ENCODE data around the gene TRAPPC1. TPM values are rescaled to one million over a fixed set of nuclear protein-coding genes. Genes with fewer than 3 reads are reported as not detected.
"Not testable (repeated sequence)": the region's sequence is repeated elsewhere in the genome, so short reads cannot be mapped to it uniquely, and the experiment has no call there.

TRAPPC1 gene, protein sequence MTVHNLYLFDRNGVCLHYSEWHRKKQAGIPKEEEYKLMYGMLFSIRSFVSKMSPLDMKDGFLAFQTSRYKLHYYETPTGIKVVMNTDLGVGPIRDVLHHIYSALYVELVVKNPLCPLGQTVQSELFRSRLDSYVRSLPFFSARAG
- polyA plus RNA-seq (2013, experiment 1 of 2; ENCODE audit: insufficient read length), result 235 TPM
- 236 TPM for polyA plus RNA-seq (2013, experiment 2 of 2; ENCODE audit: insufficient read length)

GRCh38 chr17:7931709-7932482 is at the start of gene TRAPPC1, which contains the start of gene CNTROB:
TRAPPC1 (minus strand) TSS chr17:7931946; CDS start chr17:7931829, 117 bp downstream.
CNTROB (plus strand) TSS chr17:7932206; CDS start chr17:7933080, 874 bp downstream.
- DNase-seq, result peak; percentile 99

DNA sequence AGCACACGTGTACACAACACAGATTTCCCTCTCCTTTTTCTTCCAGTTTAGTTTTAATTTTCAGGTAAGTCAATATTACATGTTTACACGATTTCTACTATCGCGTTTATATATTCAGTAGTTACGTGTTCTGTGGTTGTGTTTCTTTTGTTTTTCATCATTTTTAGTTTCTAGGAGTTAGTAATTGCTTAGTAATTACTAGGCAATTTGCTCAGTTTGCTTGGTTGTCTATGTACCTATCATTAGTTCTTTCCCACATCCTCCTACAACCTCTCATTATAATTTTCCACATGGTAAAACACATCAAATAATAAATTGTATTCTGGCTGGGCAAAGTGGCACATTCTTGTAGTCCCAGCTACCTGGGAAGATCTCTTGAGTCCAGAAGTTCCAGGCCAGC is 46.1 kb upstream of the TRAPPC1 start:
- no peak for DNase-seq

DNA sequence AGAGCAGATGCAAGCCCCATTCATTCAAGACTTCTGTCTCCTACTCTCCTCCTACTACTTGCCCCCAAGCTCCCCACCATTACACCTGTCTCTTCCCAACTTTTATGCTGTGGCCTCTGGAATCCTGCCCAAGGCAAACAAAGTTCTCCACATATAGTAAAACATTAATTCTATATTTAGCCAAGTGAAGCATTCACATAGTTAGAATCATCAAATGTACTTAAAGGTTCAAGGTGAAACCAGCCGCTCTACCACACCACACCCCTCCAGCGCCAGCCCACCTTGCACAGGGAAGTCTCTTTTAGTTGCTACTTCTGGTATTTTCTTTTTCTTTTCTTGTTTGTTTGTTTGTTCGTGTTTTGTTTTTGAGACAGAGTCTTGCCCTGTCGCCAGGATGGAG is 45.3 kb upstream of the TRAPPC1 start:
- no peak for DNase-seq

DNA sequence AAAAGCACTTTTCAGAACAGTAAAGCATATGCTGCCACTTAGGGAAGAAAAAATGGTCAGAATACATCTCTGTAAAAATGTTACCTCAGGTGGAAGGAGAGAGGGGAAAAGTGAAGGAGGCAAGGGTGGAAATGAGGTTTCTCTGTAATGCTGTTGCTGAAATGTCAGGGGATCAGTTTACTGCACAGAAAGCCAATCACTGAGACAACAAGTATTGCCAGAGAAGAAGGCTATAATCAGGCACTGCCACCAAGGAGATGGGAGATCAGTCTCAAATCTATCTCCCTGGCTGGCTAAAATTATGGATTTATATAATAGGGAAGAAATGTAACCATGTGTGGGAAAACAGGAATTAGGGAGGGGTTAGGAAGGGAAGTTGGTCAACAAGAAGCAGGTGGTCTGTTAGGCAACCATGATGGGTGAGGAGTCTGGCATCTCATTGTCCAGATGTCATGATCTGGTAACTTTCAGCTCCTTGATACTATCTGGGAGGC is 42.9 kb upstream of the TRAPPC1 start:
- DNase-seq, result no peak

DNA sequence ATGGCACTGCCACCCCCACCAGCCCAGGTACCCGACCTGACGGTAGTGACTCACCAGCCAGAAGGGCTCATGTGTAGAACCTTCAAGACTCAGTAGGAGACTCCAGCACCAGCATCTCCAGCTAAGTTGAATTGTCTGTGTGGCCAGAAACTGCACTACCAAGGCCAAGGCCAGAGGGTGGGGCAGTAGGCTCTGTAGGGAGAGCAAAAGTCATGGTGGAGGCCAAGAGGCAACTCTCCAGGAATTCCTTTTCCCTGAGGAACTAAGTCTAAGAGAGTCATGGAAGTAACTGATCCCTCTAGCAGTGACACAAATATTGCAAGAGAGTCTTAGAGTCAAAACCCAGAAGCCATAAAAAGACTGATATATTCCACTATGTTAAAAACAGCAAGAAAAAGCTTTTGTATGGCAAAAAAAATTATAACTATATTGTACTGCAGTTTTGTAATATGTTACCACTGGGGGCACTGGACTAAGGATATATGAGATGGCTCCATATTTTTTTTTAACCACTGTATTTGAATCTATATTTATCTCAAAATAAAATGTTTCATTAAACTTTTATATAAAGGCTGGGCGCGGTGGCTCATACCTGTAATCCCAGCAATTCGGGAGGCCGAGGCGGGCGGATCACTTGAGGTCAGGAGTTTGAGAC is 40.5 kb upstream of the TRAPPC1 start:
- no peak for DNase-seq

GRCh38 chr17:7971651-7972050 is 39.9 kb upstream of the TRAPPC1 start:
- DNase-seq, result no peak

DNA sequence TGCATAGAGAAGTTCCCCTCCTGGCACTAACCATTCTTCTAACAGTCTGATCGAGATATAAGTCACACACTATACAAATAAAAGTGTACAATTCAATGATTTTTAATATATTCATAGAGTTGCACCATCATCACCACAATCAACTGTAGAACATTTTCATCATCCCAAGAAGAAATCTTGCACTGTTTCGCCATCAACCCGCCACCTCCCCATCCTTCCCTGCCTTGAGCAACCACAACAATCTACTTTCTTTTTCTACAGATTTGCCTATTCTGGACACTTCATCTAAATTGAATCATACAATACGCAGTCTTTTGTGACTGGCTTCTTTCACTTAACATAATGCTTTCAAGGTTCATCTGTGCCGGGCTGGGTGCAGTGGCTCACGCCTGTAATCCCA is 37.7 kb upstream of the TRAPPC1 start:
- no peak for DNase-seq

DNA sequence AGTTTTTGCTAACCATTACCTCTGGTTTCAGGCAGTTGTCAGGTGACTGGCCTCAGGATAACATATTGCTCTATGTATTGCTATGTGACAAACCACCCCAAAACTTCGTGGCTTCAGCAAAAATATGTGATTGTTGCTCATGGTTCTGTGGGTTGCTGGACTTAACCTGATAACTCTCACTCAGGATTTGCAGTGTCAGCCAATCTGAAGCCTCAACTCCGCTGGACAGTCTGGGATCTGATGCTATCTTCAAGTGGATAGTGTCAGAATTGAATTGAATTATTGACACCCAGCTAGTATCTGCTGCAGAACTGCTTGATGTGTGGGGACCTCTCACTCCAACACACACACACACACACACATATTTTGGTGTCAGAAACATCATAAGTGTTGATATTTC is 36.0 kb upstream of the TRAPPC1 start:
- no peak for DNase-seq

DNA sequence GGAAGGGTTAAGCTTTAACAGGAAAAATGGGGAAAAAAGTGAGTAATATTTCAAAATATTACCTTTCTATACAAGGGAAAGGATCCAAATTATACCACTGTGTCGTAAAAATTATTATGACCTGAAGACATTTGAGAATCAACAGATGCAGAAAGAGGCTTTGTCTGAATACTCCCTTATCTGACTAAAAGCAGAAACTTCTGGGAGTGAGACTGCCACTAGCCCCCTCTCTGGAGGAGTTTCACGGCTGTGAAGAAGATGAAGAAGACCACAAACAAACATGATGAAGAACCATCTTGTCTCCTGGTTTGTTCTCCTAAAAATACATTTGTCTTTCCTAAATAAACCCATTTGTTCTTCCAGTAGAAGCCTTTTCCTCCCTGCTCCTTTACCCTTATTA is 29.7 kb upstream of the TRAPPC1 start:
- DNase-seq, result no peak

DNA sequence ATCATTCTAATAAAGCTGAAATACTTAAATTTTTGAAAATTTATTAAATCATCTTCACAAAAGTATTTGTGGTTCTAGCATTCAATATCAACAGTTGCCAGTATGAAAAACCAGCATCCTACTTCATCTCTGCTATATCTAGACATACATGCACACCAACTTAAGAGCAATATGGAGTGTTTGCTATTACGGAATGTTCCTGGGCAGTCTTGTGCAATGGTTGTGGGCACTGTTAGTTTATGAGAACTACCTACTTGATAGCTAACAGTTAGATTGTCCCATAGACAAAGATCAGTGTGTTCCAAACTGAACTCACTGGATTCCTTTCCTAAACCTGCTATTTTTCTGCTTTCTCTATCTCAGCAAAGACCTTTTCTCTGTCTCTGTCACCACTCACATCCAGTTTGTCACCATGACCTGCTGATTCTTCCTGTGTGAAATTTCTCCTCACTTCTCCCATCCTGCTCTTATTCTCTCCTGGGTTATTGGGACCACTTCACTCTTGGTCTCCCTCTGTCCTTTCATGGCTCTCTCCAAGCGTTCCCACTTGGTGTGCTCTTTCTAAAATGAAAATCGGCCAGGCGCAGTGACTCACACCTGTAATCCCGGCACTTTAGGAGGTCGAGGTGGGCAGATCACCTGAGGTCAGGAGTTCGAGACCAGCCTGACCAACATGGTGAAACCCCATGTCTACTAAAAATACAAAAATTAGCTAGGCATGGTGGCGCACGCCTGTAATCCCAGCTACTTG is 27.9 kb upstream of the TRAPPC1 start:
- no peak for DNase-seq

GRCh38 chr17:7956228-7956965 is 24.7 kb upstream of the TRAPPC1 start:
- DNase-seq, result peak; percentile 64

- peak; percentile 17 for DNase-seq
These were observed 23.9 kb upstream of the TRAPPC1 start for GRCh38 chr17:7955414-7956227.

GRCh38 chr17:7953266-7953665 is 21.5 kb upstream of the TRAPPC1 start:
- not testable (repeated sequence) for DNase-seq

DNA sequence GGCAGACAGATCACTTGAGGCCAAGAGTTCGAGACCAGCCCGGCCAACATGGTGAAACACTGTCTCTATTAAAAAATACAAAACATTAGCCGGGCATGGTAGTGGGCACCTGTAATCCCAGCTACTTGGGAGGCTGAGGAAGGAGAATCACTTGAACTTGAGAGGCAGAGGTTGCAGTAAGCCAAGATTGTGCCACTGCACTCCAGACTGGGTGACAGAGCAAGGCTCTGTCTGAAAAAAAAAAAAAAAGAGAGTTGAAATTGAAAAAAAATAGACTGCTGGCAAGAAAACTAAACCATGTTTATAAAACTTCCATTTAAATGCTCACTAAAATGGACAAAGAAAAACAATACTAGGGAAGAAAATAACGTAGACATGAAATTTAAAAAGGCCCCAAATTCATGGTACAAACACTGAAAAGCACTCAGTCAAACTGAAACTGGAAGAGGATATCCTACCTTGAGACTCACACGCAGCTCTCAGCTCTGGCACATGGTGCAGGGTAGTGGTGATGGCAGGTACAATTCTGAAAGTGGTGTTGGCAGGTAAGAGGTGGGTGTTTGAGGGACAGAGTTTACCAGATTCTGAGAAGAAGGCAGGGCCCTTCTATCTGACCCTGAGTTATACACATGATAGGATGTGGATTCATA is 19.5 kb upstream of the TRAPPC1 start:
- DNase-seq, result no peak

GRCh38 chr17:7950578-7950977 is 18.8 kb upstream of the TRAPPC1 start:
- no peak for DNase-seq

- DNase-seq, result no peak
These were observed 15.9 kb upstream of the TRAPPC1 start for GRCh38 chr17:7947651-7948050.

- DNase-seq, result no peak
These were observed 14.7 kb upstream of the TRAPPC1 start for GRCh38 chr17:7946441-7946840.

DNA sequence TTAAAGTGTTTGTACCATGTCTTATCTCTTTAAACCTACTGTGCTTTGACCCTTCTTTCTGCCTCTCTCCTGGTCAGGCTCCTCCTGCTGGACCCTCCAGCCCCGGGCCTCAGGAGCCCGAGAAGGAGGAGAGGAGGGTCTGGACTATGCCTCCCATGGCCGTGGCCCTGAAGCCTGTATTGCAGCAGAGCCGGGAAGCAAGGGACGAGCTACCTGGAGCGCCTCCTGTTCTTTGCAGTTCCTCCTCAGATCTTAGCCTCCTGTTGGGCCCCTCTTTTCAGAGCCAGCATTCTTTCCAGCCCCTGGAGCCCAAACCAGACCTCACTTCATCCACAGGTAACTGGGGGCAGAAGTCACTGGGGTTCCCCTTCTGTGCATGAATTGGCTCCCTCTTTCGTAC is 13.9 kb upstream of the TRAPPC1 start:
- no peak for DNase-seq

GRCh38 chr17:7944326-7944725 is 12.6 kb upstream of the TRAPPC1 start:
- DNase-seq, result no peak

DNA sequence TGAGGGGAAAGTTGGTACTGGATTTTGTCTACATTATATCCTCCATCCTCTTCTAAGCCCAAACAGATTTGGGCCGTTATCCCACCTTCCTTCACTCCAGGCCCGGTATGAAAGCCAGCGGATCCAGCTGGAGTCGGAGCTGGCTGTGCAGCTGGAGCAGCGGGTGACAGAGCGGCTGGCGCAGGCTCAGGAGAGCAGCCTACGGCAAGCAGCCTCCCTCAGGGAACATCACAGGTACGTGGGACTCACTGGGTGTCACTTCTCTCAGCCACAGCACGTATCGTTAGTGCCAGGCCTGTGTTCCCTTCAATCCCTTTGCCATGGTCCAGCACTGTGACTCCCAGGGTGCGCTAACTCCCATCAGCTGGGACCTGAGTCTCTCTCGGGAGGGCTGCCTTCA is 11.5 kb upstream of the TRAPPC1 start:
- DNase-seq, result no peak

DNA sequence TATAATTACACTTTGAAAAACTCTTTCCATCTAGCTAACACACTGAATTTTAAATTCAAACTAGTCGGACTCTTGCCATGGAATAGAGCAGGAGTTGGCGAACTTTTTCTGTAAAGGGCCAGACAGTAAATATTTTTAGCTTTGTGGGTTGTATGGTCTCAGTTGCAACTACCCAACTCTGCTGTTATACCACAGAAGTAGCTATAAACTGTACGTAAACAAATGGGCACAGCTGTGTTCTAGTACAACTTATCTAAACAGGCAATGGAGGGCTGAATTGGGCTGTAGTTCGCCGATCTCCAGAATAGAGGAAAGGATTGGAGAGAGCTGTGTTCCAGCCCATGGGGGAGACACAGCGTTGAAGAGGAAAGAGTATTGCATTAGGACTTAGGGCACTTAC is 9.0 kb upstream of the TRAPPC1 start:
- DNase-seq, result no peak

All from fibroblast of skin of abdomen (primary cell).